ENCODE measurements around the gene SS18. TPM values are rescaled to one million over a fixed set of nuclear protein-coding genes. Genes with fewer than 3 reads are reported as not detected.

SS18 gene
- total and polyA plus RNA-seq, 2 of the 13 experiments (the other 11 are each of a cell fraction or from before 2014, with no cell fraction given): 49.2 to 82.7 TPM

DNA sequence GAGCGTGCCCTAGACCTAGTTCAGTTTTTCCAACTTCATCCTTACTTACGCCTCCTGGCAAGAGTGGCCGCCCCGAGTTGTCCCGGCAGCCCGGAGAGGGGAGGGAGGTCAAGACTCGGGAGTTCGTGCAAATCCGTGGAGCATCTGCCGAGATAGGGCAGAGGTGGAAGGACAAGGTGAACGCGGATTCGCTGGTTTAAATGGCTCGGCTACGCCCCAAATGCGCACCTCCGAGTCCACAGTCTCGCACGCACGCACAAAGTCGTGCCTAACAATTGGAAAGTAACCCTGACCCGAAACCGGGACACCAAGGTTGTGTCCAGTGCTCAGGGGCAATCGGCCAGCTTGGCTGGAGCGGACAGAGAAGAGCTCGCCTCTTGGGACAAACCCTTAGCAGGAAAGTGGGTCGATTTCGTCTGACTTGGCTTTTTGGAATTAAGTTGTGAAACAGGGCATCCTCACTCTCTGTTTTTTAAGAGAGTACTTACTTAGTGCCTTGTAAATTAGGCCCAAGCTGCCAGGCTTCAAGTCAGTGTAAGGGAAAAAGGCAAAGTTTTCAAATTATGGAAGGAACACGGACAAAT is 726 bp upstream of the SS18 start (continued):
- no peak for TF ChIP-seq ZNF616 (CRISPR knock-in tag; IDR thresholded peaks at IDR 0.05; ENCODE audit: low read depth)
- no peak for TF ChIP-seq ARNT (IDR thresholded peaks at IDR 0.05)
- TF ChIP-seq BRD4 (CRISPR knock-in tag; IDR thresholded peaks at IDR 0.05): no peak
- no peak for TF ChIP-seq HHEX (CRISPR knock-in tag; IDR thresholded peaks at IDR 0.05)
- TF ChIP-seq ZNF160 (CRISPR knock-in tag; IDR thresholded peaks at IDR 0.05): no peak
- no peak; the same call in 1 of the 2 replicates for TF ChIP-seq ZC3H13 (CRISPR knock-in tag; IDR thresholded peaks at IDR 0.05)
- TF ChIP-seq NPAS2 (CRISPR knock-in tag; IDR thresholded peaks at IDR 0.05; ENCODE audit: borderline replicate concordance): no peak
- TF ChIP-seq THYN1 (CRISPR knock-in tag; IDR thresholded peaks at IDR 0.05; ENCODE audit: borderline replicate concordance, low read depth): no peak
- TF ChIP-seq ARHGAP35 (CRISPR knock-in tag; IDR thresholded peaks at IDR 0.05; ENCODE audit: borderline replicate concordance): peak; percentile 5; the same call in 1 of the 2 replicates
- TF ChIP-seq, protein P1, sequence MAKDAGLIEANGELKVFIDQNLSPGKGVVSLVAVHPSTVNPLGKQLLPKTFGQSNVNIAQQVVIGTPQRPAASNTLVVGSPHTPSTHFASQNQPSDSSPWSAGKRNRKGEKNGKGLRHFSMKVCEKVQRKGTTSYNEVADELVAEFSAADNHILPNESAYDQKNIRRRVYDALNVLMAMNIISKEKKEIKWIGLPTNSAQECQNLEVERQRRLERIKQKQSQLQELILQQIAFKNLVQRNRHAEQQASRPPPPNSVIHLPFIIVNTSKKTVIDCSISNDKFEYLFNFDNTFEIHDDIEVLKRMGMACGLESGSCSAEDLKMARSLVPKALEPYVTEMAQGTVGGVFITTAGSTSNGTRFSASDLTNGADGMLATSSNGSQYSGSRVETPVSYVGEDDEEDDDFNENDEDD (CRISPR knock-in tag; IDR thresholded peaks at IDR 0.05; ENCODE audit: borderline replicate concordance): no peak
- no peak for TF ChIP-seq DPF2 (CRISPR knock-in tag; IDR thresholded peaks at IDR 0.05; ENCODE audit: borderline replicate concordance, low read depth)
- TF ChIP-seq, protein P2, sequence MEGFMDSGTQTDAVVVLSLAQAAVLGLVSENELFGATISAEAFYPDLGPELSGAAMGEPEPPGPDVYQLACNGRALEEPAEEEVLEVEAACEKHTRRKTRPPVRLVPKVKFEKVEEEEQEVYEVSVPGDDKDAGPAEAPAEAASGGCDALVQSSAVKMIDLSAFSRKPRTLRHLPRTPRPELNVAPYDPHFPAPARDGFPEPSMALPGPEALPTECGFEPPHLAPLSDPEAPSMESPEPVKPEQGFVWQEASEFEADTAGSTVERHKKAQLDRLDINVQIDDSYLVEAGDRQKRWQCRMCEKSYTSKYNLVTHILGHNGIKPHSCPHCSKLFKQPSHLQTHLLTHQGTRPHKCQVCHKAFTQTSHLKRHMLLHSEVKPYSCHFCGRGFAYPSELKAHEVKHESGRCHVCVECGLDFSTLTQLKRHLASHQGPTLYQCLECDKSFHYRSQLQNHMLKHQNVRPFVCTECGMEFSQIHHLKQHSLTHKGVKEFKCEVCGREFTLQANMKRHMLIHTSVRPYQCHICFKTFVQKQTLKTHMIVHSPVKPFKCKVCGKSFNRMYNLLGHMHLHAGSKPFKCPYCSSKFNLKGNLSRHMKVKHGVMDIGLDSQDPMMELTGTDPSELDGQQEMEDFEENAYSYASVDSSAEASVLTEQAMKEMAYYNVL (CRISPR knock-in tag; IDR thresholded peaks at IDR 0.05; ENCODE audit: borderline replicate concordance): no peak
- TF ChIP-seq ZNF367 (CRISPR knock-in tag; IDR thresholded peaks at IDR 0.05; ENCODE audit: borderline replicate concordance): no peak
- TF ChIP-seq MED1 (CRISPR knock-in tag; IDR thresholded peaks at IDR 0.05): no peak; the same call in 1 of the 2 replicates
- no peak; the same call in 1 of the 2 replicates for TF ChIP-seq ZNF343 (CRISPR knock-in tag; IDR thresholded peaks at IDR 0.05)
- no peak for TF ChIP-seq ATF7 (IDR thresholded peaks at IDR 0.05)
- TF ChIP-seq ATF7 (CRISPR knock-in tag; IDR thresholded peaks at IDR 0.05): no peak
- TF ChIP-seq RELA (CRISPR knock-in tag; IDR thresholded peaks at IDR 0.05): no peak
- peak; percentile 23; the same call in 1 of the 2 replicates for TF ChIP-seq TGIF2 (CRISPR knock-in tag; IDR thresholded peaks at IDR 0.05)
- TF ChIP-seq MIXL1 (CRISPR knock-in tag; IDR thresholded peaks at IDR 0.05): no peak
- TF ChIP-seq ZNF331 (CRISPR knock-in tag; IDR thresholded peaks at IDR 0.05): no peak
- no peak for TF ChIP-seq ZNF614 (CRISPR knock-in tag; IDR thresholded peaks at IDR 0.05; ENCODE audit: borderline replicate concordance)
- TF ChIP-seq, protein P3, sequence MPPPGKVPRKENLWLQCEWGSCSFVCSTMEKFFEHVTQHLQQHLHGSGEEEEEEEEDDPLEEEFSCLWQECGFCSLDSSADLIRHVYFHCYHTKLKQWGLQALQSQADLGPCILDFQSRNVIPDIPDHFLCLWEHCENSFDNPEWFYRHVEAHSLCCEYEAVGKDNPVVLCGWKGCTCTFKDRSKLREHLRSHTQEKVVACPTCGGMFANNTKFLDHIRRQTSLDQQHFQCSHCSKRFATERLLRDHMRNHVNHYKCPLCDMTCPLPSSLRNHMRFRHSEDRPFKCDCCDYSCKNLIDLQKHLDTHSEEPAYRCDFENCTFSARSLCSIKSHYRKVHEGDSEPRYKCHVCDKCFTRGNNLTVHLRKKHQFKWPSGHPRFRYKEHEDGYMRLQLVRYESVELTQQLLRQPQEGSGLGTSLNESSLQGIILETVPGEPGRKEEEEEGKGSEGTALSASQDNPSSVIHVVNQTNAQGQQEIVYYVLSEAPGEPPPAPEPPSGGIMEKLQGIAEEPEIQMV (CRISPR knock-in tag; IDR thresholded peaks at IDR 0.05; ENCODE audit: low read depth): no peak
- peak; percentile 58; the same call in 1 of the 2 replicates for TF ChIP-seq ZSCAN21 (CRISPR knock-in tag; IDR thresholded peaks at IDR 0.05; ENCODE audit: borderline replicate concordance)
- TF ChIP-seq, protein P4, sequence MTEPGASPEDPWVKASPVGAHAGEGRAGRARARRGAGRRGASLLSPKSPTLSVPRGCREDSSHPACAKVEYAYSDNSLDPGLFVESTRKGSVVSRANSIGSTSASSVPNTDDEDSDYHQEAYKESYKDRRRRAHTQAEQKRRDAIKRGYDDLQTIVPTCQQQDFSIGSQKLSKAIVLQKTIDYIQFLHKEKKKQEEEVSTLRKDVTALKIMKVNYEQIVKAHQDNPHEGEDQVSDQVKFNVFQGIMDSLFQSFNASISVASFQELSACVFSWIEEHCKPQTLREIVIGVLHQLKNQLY (CRISPR knock-in tag; IDR thresholded peaks at IDR 0.05): peak; percentile 12; the same call in 1 of the 2 replicates
- TF ChIP-seq PHF21A (CRISPR knock-in tag; IDR thresholded peaks at IDR 0.05): 0 out of 2 replicates have a peak, but pooled peaks have one; percentile 43

Data from HepG2 (cell line).